ENCODE measurements around the gene MYBPHL. TPM values are rescaled to one million over a fixed set of nuclear protein-coding genes. Genes with fewer than 3 reads are reported as not detected.

Gene MYBPHL
- total and polyA plus RNA-seq, 4 donors = 0.11 to 0.68 (median 0.22) TPM; not detected in 1

DNA sequence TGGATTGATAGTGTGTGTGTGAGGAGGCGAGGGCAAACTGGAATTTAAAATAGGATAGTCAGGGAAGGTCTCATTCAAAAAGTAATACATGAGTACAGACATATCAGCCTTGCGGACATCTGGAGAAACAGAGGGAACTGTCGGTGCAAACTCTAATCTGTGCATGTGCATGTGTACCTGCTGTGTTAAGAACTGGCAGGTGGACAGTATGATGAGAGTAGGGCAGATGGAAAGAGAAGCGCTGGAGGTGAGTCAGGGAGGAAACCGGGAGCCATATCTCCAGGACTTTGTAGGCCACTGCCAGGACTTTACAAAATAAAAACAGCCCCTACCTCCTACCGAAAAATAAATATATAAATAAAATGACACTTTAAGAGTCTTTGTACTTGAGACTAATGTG lies 31.3 kb upstream of the MYBPHL start:
- Histone ChIP-seq H3K27ac (ENCODE audit: low read depth, low read length) (no peak overlapping the region), H3K4me1 (ENCODE audit: control insufficient read depth, insufficient read depth, low read length) (no peaks in the 10 kb centered on the region), H3K36me3 (ENCODE audit: control insufficient read depth, insufficient read depth, low read length) (peaks cover 50% of the 10 kb centered on the region), H3K4me3 (ENCODE audit: low read depth, low read length) (no peak overlapping the region), H3K27me3 (ENCODE audit: control insufficient read depth, insufficient read depth, low read length) (no peaks in the 10 kb centered on the region), H3K9me3 (ENCODE audit: control insufficient read depth, insufficient read depth, low read length) (no peaks in the 10 kb centered on the region)
- 95% methylated on average over 3 of the region's 6 CpGs for WGBS (ENCODE audit: insufficient coverage)
- no peak for DNase-seq (ENCODE audit: low read depth in 4 of 6, low spot score in 6 of 6)

DNA sequence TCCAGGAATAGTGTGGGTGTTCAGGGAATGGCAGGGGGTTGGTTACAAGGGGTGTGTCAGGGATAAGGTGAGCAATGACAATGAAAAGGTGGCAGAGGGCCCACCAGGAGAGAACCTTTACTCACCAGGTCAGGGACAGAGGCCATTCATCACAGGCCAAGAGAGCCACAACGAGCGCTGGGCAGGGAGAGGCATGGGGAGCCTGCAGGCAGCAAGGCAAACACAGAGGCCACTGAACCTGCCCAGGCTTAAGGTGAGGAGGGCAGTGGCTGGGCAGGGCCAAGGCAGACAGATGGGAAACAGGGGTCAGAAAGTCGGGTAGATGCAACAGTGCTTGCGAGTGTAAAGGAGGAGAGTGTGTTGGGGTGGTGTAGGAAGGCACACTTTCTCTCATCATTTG lies 28.3 kb upstream of the MYBPHL start:
- Histone ChIP-seq H3K9me3 (ENCODE audit: control insufficient read depth, insufficient read depth, low read length) (peaks cover 2% of the 10 kb centered on the region), H3K36me3 (ENCODE audit: control insufficient read depth, insufficient read depth, low read length) (peaks cover 48% of the 10 kb centered on the region), H3K4me1 (ENCODE audit: control insufficient read depth, insufficient read depth, low read length) (no peaks in the 10 kb centered on the region), H3K4me3 (ENCODE audit: low read depth, low read length) (no peak overlapping the region), H3K27ac (ENCODE audit: low read depth, low read length) (no peak overlapping the region), H3K27me3 (ENCODE audit: control insufficient read depth, insufficient read depth, low read length) (no peaks in the 10 kb centered on the region)
- no peak for DNase-seq (ENCODE audit: low read depth in 4 of 6, low spot score in 6 of 6)
- 94% methylated on average over 2 of the region's 4 CpGs for WGBS (ENCODE audit: insufficient coverage)

DNA sequence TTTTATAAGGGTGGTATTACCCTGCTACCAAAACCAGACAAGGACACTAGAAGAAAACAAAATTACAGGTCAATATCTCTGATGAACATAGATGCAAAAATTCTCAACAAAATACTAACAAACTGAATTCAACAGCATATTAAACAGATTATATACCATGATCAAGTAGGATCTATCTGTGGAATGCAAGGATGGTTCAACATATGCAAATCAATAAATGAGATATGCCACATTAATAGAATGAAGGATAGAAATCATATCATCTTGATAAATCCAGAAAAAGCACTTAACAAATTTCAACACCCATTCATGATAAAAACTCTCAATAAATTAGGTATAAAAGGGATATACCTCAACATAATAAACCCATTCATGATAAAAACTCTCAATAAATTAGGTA lies 24.3 kb upstream of the MYBPHL start:
- Histone ChIP-seq H3K9me3 (ENCODE audit: control insufficient read depth, insufficient read depth, low read length) (peaks cover 2% of the 10 kb centered on the region), H3K4me1 (ENCODE audit: control insufficient read depth, insufficient read depth, low read length) (no peaks in the 10 kb centered on the region), H3K27me3 (ENCODE audit: control insufficient read depth, insufficient read depth, low read length) (no peaks in the 10 kb centered on the region), H3K27ac (ENCODE audit: low read depth, low read length) (no peak overlapping the region), H3K36me3 (ENCODE audit: control insufficient read depth, insufficient read depth, low read length) (peaks cover 47% of the 10 kb centered on the region), H3K4me3 (ENCODE audit: low read depth, low read length) (no peak overlapping the region)
- DNase-seq (ENCODE audit: low read depth in 4 of 6, low spot score in 6 of 6) = no peak

DNA sequence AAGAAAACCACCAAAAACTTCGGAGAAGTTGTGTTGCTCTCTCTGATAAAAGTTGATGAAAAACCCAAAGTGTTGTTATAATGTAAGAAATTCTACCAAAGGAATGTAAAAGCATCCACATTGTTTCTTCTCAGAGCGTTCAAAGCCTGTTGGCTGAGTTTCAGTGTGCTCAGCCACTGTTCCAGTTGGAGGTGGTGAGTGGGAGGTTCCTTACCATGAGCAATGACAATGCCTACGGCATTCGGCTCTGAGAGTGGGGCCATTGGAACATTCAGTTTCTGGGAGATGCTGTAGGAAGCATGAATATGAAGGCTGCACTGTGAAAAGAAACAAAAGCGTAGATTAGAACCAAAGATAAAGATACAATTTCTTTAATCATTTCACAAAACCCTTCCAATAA lies 20.5 kb upstream of the MYBPHL start:
- no peak for DNase-seq (ENCODE audit: low read depth in 4 of 6, low spot score in 6 of 6)
- no peak overlapping the region for H3K27ac ChIP-seq (ENCODE audit: low read depth, low read length)

DNA sequence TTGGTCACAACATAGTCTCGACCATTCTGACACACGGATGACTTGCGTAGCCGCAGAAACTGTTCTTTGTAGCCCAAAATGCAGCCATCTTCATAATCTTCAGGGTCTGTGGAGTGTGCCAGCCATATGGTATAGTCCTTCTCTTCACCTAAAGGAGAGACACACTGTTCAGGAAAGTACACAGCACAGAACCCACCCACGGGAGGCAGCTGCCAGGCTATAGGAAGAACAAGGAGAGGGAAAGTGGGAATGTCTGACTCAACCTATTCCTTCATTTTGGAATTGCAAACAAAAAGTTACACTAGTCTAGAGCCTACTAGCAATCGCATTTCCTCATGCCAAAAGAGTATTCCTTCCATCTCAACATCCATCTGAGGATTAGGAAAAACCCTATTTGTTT lies 16.2 kb upstream of the MYBPHL start:
- DNase-seq (ENCODE audit: low read depth in 4 of 6, low spot score in 6 of 6) = no peak
- H3K9me3 ChIP-seq (ENCODE audit: control insufficient read depth, insufficient read depth, low read length) = no peaks in the 10 kb centered on the region
- no peaks in the 10 kb centered on the region for H3K27me3 ChIP-seq (ENCODE audit: control insufficient read depth, insufficient read depth, low read length)
- 100% methylated on average over 5 of the region's 6 CpGs for WGBS (ENCODE audit: insufficient coverage)
- H3K4me3 ChIP-seq (ENCODE audit: low read depth, low read length) = no peak overlapping the region
- peaks cover 67% of the 10 kb centered on the region for H3K36me3 ChIP-seq (ENCODE audit: control insufficient read depth, insufficient read depth, low read length)
- no peak overlapping the region for H3K27ac ChIP-seq (ENCODE audit: low read depth, low read length)
- H3K4me1 ChIP-seq (ENCODE audit: control insufficient read depth, insufficient read depth, low read length) = no peaks in the 10 kb centered on the region

More for the DNA sequence above, 20.5 kb upstream of the MYBPHL start:
- no peaks in the 10 kb centered on the region for H3K27me3 ChIP-seq (ENCODE audit: control insufficient read depth, insufficient read depth, low read length)
- H3K4me3 ChIP-seq (ENCODE audit: low read depth, low read length) = no peak overlapping the region
- 81% methylated on average over 3 of the region's 5 CpGs for WGBS (ENCODE audit: insufficient coverage)
- peaks cover 2% of the 10 kb centered on the region for H3K9me3 ChIP-seq (ENCODE audit: control insufficient read depth, insufficient read depth, low read length)
- no peaks in the 10 kb centered on the region for H3K4me1 ChIP-seq (ENCODE audit: control insufficient read depth, insufficient read depth, low read length)
- peaks cover 55% of the 10 kb centered on the region for H3K36me3 ChIP-seq (ENCODE audit: control insufficient read depth, insufficient read depth, low read length)

DNA sequence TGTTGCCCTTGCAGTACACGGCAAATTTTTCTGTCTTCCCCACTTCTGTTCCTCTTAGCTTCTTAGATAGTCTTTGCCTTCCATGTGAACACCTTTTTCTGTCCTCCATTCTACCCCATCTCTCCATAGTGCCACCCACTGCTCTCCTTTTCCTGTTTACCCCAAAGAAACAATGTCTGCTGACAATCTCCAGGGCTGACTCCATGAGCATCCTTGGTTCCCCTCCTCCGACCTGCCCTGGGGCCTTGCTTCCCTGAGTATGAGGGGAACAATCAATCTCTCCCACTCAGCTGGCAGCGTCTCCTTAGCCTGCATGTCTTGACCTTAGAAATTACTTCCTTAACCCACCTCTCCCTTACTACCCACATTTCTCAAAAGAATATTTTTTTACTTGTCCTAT lies 12.3 kb upstream of the MYBPHL start:
- WGBS (ENCODE audit: insufficient coverage) = 83% methylated on average over 3 of the region's 3 CpGs
- Histone ChIP-seq H3K27me3 (ENCODE audit: control insufficient read depth, insufficient read depth, low read length) (no peaks in the 10 kb centered on the region), H3K36me3 (ENCODE audit: control insufficient read depth, insufficient read depth, low read length) (peaks cover 64% of the 10 kb centered on the region), H3K9me3 (ENCODE audit: control insufficient read depth, insufficient read depth, low read length) (no peaks in the 10 kb centered on the region), H3K4me1 (ENCODE audit: control insufficient read depth, insufficient read depth, low read length) (no peaks in the 10 kb centered on the region), H3K27ac (ENCODE audit: low read depth, low read length) (no peak overlapping the region), H3K4me3 (ENCODE audit: low read depth, low read length) (no peak overlapping the region)
- no peak for DNase-seq (ENCODE audit: low read depth in 4 of 6, low spot score in 6 of 6)

DNA sequence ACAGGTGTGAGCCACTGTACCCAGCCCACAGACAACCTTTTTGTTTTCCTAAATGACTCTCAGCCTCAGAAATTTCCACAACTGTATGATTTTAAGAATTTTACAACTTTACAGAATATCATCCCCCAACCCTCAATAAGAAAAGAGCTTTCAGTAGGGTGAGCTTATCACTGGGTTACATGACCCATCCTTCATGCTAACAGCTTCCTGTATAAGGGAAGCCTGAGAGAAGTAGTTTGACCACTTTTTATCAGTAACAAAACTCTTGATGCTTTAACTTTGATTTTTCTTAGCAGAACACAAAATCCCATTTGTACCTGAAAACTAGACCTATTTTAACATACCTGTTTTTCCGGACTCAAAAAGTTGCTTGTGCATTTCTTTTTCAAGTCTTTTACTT lies 9.7 kb upstream of the MYBPHL start:
- Histone ChIP-seq H3K4me3 (ENCODE audit: low read depth, low read length) (no peak overlapping the region), H3K27me3 (ENCODE audit: control insufficient read depth, insufficient read depth, low read length) (no peaks in the 10 kb centered on the region), H3K4me1 (ENCODE audit: control insufficient read depth, insufficient read depth, low read length) (peaks cover 3% of the 10 kb centered on the region), H3K9me3 (ENCODE audit: control insufficient read depth, insufficient read depth, low read length) (no peaks in the 10 kb centered on the region), H3K36me3 (ENCODE audit: control insufficient read depth, insufficient read depth, low read length) (peaks cover 46% of the 10 kb centered on the region), H3K27ac (ENCODE audit: low read depth, low read length) (no peak overlapping the region)
- no peak for DNase-seq (ENCODE audit: low read depth in 4 of 6, low spot score in 6 of 6)
- WGBS (ENCODE audit: insufficient coverage) = 100% methylated on average over 1 of the region's 1 CpG

DNA sequence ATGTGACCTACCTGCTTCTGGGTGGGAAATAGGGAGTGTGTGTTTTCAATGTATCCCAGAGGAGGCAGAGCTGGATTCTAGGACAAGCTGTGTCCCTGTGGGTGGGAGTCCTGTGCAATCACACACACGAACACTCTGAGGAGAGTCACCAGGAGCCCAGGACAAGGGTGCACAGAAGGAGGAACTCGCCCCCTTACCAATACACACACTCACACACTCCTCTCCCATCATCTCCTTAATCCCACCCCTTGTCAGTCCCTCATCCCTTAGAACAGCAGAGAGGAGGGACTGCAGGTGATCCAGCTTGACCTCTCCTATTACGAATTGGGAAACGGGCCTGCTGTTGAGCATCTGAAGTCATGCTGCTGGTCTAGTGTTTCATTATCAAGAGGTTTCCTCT lies 8.5 kb upstream of the MYBPHL start:
- WGBS (ENCODE audit: insufficient coverage) = 90% methylated on average over 3 of the region's 4 CpGs
- Histone ChIP-seq H3K9me3 (ENCODE audit: control insufficient read depth, insufficient read depth, low read length) (no peaks in the 10 kb centered on the region), H3K4me3 (ENCODE audit: low read depth, low read length) (no peak overlapping the region), H3K36me3 (ENCODE audit: control insufficient read depth, insufficient read depth, low read length) (peaks cover 51% of the 10 kb centered on the region), H3K27ac (ENCODE audit: low read depth, low read length) (no peak overlapping the region), H3K4me1 (ENCODE audit: control insufficient read depth, insufficient read depth, low read length) (peaks cover 3% of the 10 kb centered on the region), H3K27me3 (ENCODE audit: control insufficient read depth, insufficient read depth, low read length) (no peaks in the 10 kb centered on the region)
- no peak for DNase-seq (ENCODE audit: low read depth in 4 of 6, low spot score in 6 of 6)

DNA sequence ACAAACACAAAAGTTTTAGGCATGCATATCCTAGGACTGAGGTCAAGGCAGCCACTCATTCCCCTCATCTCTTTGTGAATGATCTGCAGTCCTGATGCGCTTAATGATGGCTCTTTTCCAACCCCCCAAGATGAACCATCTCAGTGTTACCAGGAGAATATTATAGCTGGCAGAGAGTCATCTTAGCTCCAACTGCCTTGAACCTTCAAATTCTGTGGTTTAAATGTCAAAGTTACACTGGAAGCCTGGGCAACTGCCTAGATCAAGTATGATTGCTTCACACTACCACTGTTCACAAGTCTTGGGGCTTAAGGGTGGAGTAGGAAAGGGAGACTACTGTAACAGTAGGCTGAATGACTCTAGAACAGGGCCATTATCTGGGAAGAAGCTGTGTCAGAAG lies 8.0 kb upstream of the MYBPHL start:
- peaks cover 50% of the 10 kb centered on the region for H3K36me3 ChIP-seq (ENCODE audit: control insufficient read depth, insufficient read depth, low read length)
- WGBS (ENCODE audit: insufficient coverage) = no CpG with 5 or more reads among the region's 1 CpG
- peaks cover 3% of the 10 kb centered on the region for H3K4me1 ChIP-seq (ENCODE audit: control insufficient read depth, insufficient read depth, low read length)

DNA sequence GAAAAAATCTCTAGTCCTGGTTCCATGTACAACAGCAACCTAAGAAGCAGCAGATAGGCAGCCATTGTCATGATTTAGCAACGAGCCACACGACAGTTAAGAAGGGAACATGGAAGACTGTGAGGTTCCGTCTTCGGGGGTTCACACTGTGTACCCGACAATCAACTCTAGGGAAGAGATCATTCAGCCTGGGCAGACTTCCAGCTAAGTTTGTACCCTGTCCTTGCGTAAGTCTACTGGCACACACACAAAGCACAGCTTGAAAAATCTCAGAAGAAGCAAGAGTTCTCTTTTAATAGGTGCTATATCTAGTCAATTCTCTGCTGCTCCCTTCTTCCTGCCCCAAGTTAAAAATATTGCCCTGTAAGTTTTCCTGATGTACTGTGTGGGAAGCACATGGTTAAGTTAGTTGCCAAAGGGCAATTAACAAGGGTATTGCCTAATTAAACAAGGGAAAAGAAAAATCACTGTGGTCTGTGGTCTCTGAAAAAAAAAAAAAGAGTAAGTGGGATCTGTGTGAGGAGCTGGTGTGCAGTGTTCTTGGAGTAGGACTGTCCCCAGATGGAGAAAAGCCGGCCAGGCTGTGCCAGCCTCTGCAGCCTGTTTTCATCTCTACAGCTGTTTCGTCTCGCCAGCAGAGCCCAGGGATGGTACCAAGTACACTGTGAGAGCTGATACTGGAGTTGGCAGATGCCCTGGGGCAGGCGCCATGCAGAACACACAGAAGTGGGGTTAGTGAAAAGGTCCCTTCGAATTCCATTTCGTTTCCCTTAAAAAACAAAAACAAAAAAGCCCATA lies 6.4 kb upstream of the MYBPHL start:
- Histone ChIP-seq H3K27me3 (ENCODE audit: control insufficient read depth, insufficient read depth, low read length) (no peaks in the 10 kb centered on the region), H3K27ac (ENCODE audit: low read depth, low read length) (no peak overlapping the region), H3K4me3 (ENCODE audit: low read depth, low read length) (no peak overlapping the region), H3K9me3 (ENCODE audit: control insufficient read depth, insufficient read depth, low read length) (no peaks in the 10 kb centered on the region), H3K4me1 (ENCODE audit: control insufficient read depth, insufficient read depth, low read length) (peaks cover 3% of the 10 kb centered on the region), H3K36me3 (ENCODE audit: control insufficient read depth, insufficient read depth, low read length) (peaks cover 34% of the 10 kb centered on the region)
- peak in 2 of 6 donors; percentile 56 to 76 for DNase-seq (ENCODE audit: low read depth in 4 of 6, low spot score in 6 of 6)
- 64% methylated on average over 7 of the region's 12 CpGs for WGBS (ENCODE audit: insufficient coverage)

More for the DNA sequence above, 8.0 kb upstream of the MYBPHL start:
- Histone ChIP-seq H3K27ac (ENCODE audit: low read depth, low read length) (no peak overlapping the region), H3K27me3 (ENCODE audit: control insufficient read depth, insufficient read depth, low read length) (no peaks in the 10 kb centered on the region), H3K9me3 (ENCODE audit: control insufficient read depth, insufficient read depth, low read length) (no peaks in the 10 kb centered on the region), H3K4me3 (ENCODE audit: low read depth, low read length) (no peak overlapping the region)
- DNase-seq (ENCODE audit: low read depth in 4 of 6, low spot score in 6 of 6) = no peak

All from spinal cord (tissue), 10 donors.